H1 (cell line): ENCODE data around the gene SLC8A1. TPM values are rescaled to one million over a fixed set of nuclear protein-coding genes. Genes with fewer than 3 reads are reported as not detected.

Source experiments
- CTCF ChIA-PET: fragments of 300-600 bp; sonication (Branson Sonifier 250); formaldehyde crosslinking; loops from one replicate; lab custom pipeline; 2021; ENCODE audit not compliant: partially characterized antibody; lab: Charles Lee
- POLR2A ChIA-PET: fragments of 300-600 bp; sonication (Branson Sonifier 250); formaldehyde crosslinking; loops from one replicate; lab custom pipeline; 2021; ENCODE audit warnings: inconsistent platforms; ENCODE audit not compliant: partially characterized antibody; lab: Charles Lee
- DNase-seq, 2 experiments: peaks; one replicate each; pipeline versions ENCODE4 v3.0.0 to v3.0.0-alpha.2; 2010 to 2022; ENCODE audit warnings: low spot score in 2 of 2, low read depth in 1 of 2, mixed read lengths in 1 of 2
- FAIRE-seq: peaks from 2 replicates; lab custom pipeline; 2011; peaks lifted over from hg19 to GRCh38; lab: Jason Lieb, UNC
- H2AFZ ChIP-seq: 2 replicates; pipeline ENCODE4 v1.8.1; 2012; ENCODE audit warnings: low read length, inconsistent platforms
- H2AK5ac ChIP-seq: 2 replicates; pipeline ENCODE4 v1.6.1; 2013; ENCODE audit warnings: low read depth, low read length
- H2BK120ac ChIP-seq: replicated peaks from 2 replicates; pipeline ENCODE3; 2013; ENCODE audit warnings: low read depth, low read length, inconsistent platforms
- H2BK12ac ChIP-seq: 2 replicates; pipeline ENCODE4 v1.6.1; 2013; ENCODE audit warnings: low read depth, low read length
- H2BK15ac ChIP-seq: 2 replicates; pipeline ENCODE4 v1.6.1; 2013; ENCODE audit warnings: low read length
- H2BK20ac ChIP-seq: 2 replicates; pipeline ENCODE4 v1.6.1; 2013; ENCODE audit warnings: low read length
- H2BK5ac ChIP-seq: 2 replicates; pipeline ENCODE4 v1.6.1; 2013; ENCODE audit warnings: low read depth, low read length
- H3K14ac ChIP-seq: 2 replicates; pipeline ENCODE4 v1.6.1; 2013; ENCODE audit warnings: inconsistent platforms; ENCODE audit not compliant: insufficient read length
- H3K18ac ChIP-seq: 2 replicates; pipeline ENCODE4 v1.6.1; 2013; ENCODE audit warnings: low read length; ENCODE audit errors: extremely low read depth
- H3K23ac ChIP-seq: 2 replicates; pipeline ENCODE4 v1.6.1; 2013; ENCODE audit warnings: inconsistent platforms; ENCODE audit not compliant: insufficient read length
- H3K23me2 ChIP-seq: 2 replicates; pipeline ENCODE4 v1.6.1; 2013; ENCODE audit warnings: low read depth, low read length
- H3K27ac ChIP-seq: 2 replicates; pipeline ENCODE4 v1.6.1; 2011; ENCODE audit warnings: low read depth, low read length, inconsistent platforms
- H3K27me3 ChIP-seq, 4 experiments: replicated peaks in 1 of 4; 1 replicate in 1 of 4; 2 replicates in 3 of 4; pipeline versions ENCODE4 v1.6.1 to v1.8.1; 2011 to 2013; ENCODE audit warnings: low read length in 3 of 4, mild to moderate bottlenecking in 3 of 4, inconsistent platforms in 2 of 4, mixed read lengths in 2 of 4, moderate library complexity in 1 of 4; ENCODE audit not compliant: control insufficient read depth in 3 of 4, insufficient read depth in 3 of 4; ENCODE audit errors: extremely low read depth in 1 of 4
- H3K36me3 ChIP-seq, 4 experiments: 2 replicates each; pipeline versions ENCODE4 v1.6.1 to v1.8.1; 2011 to 2013; ENCODE audit warnings: mild to moderate bottlenecking in 4 of 4, low read length in 3 of 4, moderate library complexity in 2 of 4, control low read depth in 1 of 4, inconsistent platforms in 1 of 4; ENCODE audit not compliant: insufficient read depth in 4 of 4, control insufficient read depth in 2 of 4
- H3K4ac ChIP-seq: replicated peaks from 2 replicates; pipeline ENCODE3; 2013; ENCODE audit warnings: low read length, low read depth, mixed read lengths, inconsistent platforms; ENCODE audit not compliant: insufficient read length
- H3K4me1 ChIP-seq, 4 experiments: replicated peaks in 1 of 4; 1 replicate in 1 of 4; 2 replicates in 3 of 4; pipeline versions ENCODE4 v1.6.1 to v1.8.1; 2011 to 2013; ENCODE audit warnings: low read length in 3 of 4, inconsistent platforms in 2 of 4, mixed read lengths in 1 of 4; ENCODE audit not compliant: insufficient read depth in 4 of 4, control insufficient read depth in 3 of 4
- H3K4me2 ChIP-seq, 2 experiments: 2 replicates each; pipeline versions ENCODE4 v1.6.1 to v1.8.1; 2011 to 2013; ENCODE audit warnings: low read depth in 2 of 2, low read length in 2 of 2, control low read depth in 1 of 2, inconsistent platforms in 1 of 2, mild to moderate bottlenecking in 1 of 2; ENCODE audit not compliant: insufficient read depth in 1 of 2
- H3K4me3 ChIP-seq, 4 experiments: fragments of 200-600, 300-600 bp in 1 of 4; sonication (generic), shearing (Covaris generic), sonication (Bioruptor Twin) in 1 of 4; 2 replicates each; pipeline versions ENCODE4 v1.5.1 to v1.8.1; 2011 to 2016; ENCODE audit warnings: low read length in 4 of 4, low read depth in 3 of 4, control low read depth in 2 of 4, inconsistent platforms in 2 of 4, mild to moderate bottlenecking in 2 of 4, mixed read lengths in 1 of 4, moderate library complexity in 1 of 4; ENCODE audit not compliant: insufficient read depth in 2 of 4; ENCODE audit errors: extremely low read depth in 1 of 4
- H3K56ac ChIP-seq: replicated peaks from 2 replicates; pipeline ENCODE3; 2013; ENCODE audit warnings: low read depth, mild to moderate bottlenecking, mixed read lengths, low read length, inconsistent platforms; ENCODE audit not compliant: insufficient read length
- H3K79me1 ChIP-seq: 2 replicates; pipeline ENCODE4 v1.6.1; 2013; ENCODE audit warnings: low read depth, low read length, control low read depth
- H3K79me2 ChIP-seq, 2 experiments: 2 replicates each; pipeline versions ENCODE4 v1.6.1 to v1.8.1; 2012 to 2013; ENCODE audit warnings: low read length in 2 of 2, mild to moderate bottlenecking in 2 of 2, inconsistent platforms in 1 of 2; ENCODE audit not compliant: insufficient read depth in 2 of 2, control insufficient read depth in 1 of 2
- H3K9ac ChIP-seq, 4 experiments: replicated peaks in 1 of 4; 1 replicate in 1 of 4; 2 replicates in 3 of 4; pipeline versions ENCODE4 v1.6.1 to v1.8.1; 2011 to 2013; ENCODE audit warnings: low read depth in 3 of 4, low read length in 3 of 4, control low read depth in 2 of 4, mild to moderate bottlenecking in 2 of 4, moderate library complexity in 2 of 4, inconsistent platforms in 1 of 4; ENCODE audit errors: extremely low read depth in 1 of 4
- H3K9me3 ChIP-seq, 2 experiments: 2 replicates each; pipeline versions ENCODE4 v1.6.1 to v1.8.1; 2012 to 2013; ENCODE audit warnings: mild to moderate bottlenecking in 2 of 2, moderate library complexity in 2 of 2, control low read depth in 1 of 2, inconsistent platforms in 1 of 2, low read depth in 1 of 2, low read length in 1 of 2, mixed read lengths in 1 of 2; ENCODE audit not compliant: insufficient read depth in 2 of 2
- H4K20me1 ChIP-seq, 2 experiments: replicated peaks in 1 of 2; 2 replicates each; pipeline versions ENCODE3 to v1.8.1; 2011 to 2013; ENCODE audit warnings: inconsistent platforms in 2 of 2, low read length in 2 of 2, mild to moderate bottlenecking in 1 of 2; ENCODE audit not compliant: insufficient read depth in 2 of 2, control insufficient read depth in 1 of 2
- H4K5ac ChIP-seq: 2 replicates; pipeline ENCODE4 v1.6.1; 2013; ENCODE audit warnings: low read length, low read depth, mixed read lengths, inconsistent platforms; ENCODE audit not compliant: insufficient read length
- H4K8ac ChIP-seq: 2 replicates; pipeline ENCODE4 v1.8.0; 2013; ENCODE audit warnings: mild to moderate bottlenecking, moderate library complexity, low read length, inconsistent platforms; ENCODE audit not compliant: insufficient read depth; ENCODE audit errors: extremely low read depth
- H4K91ac ChIP-seq: replicated peaks from 2 replicates; pipeline ENCODE3; 2013; ENCODE audit warnings: low read length, mixed read lengths, inconsistent platforms; ENCODE audit not compliant: insufficient read length
- ATF3 ChIP-seq: IDR thresholded peaks from 2 replicates; pipeline ENCODE4 v1.6.1; 2011; ENCODE audit warnings: low read depth, mild to moderate bottlenecking, low read length; ENCODE audit not compliant: insufficient read depth
- BCL11A ChIP-seq, 2 experiments: IDR thresholded peaks; one replicate each; pipeline ENCODE4 v1.6.1; 2011; ENCODE audit warnings: low read depth in 2 of 2, low read length in 2 of 2, mild to moderate bottlenecking in 2 of 2
- CBX5 ChIP-seq: fragments of 300-800, 300-1000 bp; sonication (generic); IDR thresholded peaks from 2 replicates; pipeline ENCODE4 v1.7.1; 2016; ENCODE audit warnings: antibody characterized with exemption, low read length, low read depth
- EGR1 ChIP-seq: IDR thresholded peaks from 2 replicates; pipeline ENCODE4 v1.6.1; 2011; ENCODE audit warnings: low read depth, low read length, borderline replicate concordance
- FOSL1 ChIP-seq: IDR thresholded peaks from 2 replicates; pipeline ENCODE4 v1.6.1; 2011; ENCODE audit warnings: mild to moderate bottlenecking, low read depth, low read length, moderate library complexity; ENCODE audit not compliant: insufficient read depth
- GTF2F1 ChIP-seq: IDR thresholded peaks from 2 replicates; pipeline ENCODE4 v1.6.1; 2012; ENCODE audit warnings: low read depth, low read length, improper control_type of control experiment, borderline replicate concordance
- JUND ChIP-seq: IDR thresholded peaks from 2 replicates; pipeline ENCODE4 v1.6.1; 2011; ENCODE audit warnings: mild to moderate bottlenecking, improper control_type of control experiment, low read length
- KDM1A ChIP-seq: fragments of 200-600, 300-600 bp; sonication (generic); IDR thresholded peaks from 2 replicates; pipeline ENCODE4 v1.7.1; 2016; ENCODE audit warnings: mild to moderate bottlenecking, low read length, borderline replicate concordance
- NANOG ChIP-seq: IDR thresholded peaks from 2 replicates; pipeline ENCODE4 v1.6.1; 2011; ENCODE audit warnings: low read length, low read depth, mild to moderate bottlenecking, inconsistent platforms; ENCODE audit not compliant: insufficient read depth, poor library complexity, severe bottlenecking
- SAP30 ChIP-seq: fragments of 300-600 bp; sonication (generic); IDR thresholded peaks from 2 replicates; pipeline ENCODE4 v1.7.1; 2012; ENCODE audit warnings: low read length, moderate library complexity, mild to moderate bottlenecking, inconsistent platforms; ENCODE audit not compliant: insufficient read depth, insufficient replicate concordance
- SIN3A ChIP-seq, 2 experiments: IDR thresholded peaks in 1 of 2; conservative IDR thresholded peaks in 1 of 2; 2 replicates each; pipeline ENCODE4 v1.6.1; 2011 to 2012; ENCODE audit warnings: low read length in 2 of 2, improper control_type of control experiment in 1 of 2, low read depth in 1 of 2, mild to moderate bottlenecking in 1 of 2
- SIRT6 ChIP-seq: IDR thresholded peaks from one replicate; pipeline ENCODE4 v1.7.1; 2012; ENCODE audit warnings: low read length, inconsistent platforms
- SIX5 ChIP-seq: IDR thresholded peaks from 2 replicates; pipeline ENCODE4 v1.6.1; 2011; ENCODE audit warnings: mild to moderate bottlenecking, low read depth, low read length
- SP1 ChIP-seq: IDR thresholded peaks from 2 replicates; pipeline ENCODE4 v1.6.1; 2011; ENCODE audit warnings: low read depth, low read length
- SRF ChIP-seq: IDR thresholded peaks from 2 replicates; pipeline ENCODE4 v1.6.1; 2011; ENCODE audit warnings: mild to moderate bottlenecking, low read depth, low read length, moderate library complexity
- WGBS, 2 experiments: shearing (Covaris generic) in 1 of 2; methylation state at CpG; one replicate each; pipeline versions ENCODE4 v1.1.6 to v1.1.7; 2013 to 2015; ENCODE audit warnings: low lambda C conversion rate in 2 of 2, mixed read lengths in 2 of 2, inconsistent platforms in 1 of 2, low coverage in 1 of 2, missing lambda C conversion rate in 1 of 2; ENCODE audit not compliant: insufficient replicate concordance in 2 of 2, insufficient coverage in 1 of 2, insufficient read length in 1 of 2; ENCODE audit errors: extremely low coverage in 1 of 2, missing lambda C conversion rate in 1 of 2; 5-methylcytosine and 5-hydroxymethylcytosine counted together
- polyA plus RNA-seq, 7 experiments: library from polyadenylated mRNA; depleted of rRNA in 3 of 7; stranded (reverse) in 5 of 7; unstranded in 2 of 7; fragments of >200 nt in 5 of 7; fragments of 200-250 nt in 2 of 7; gene quantifications; 1 replicate in 5 of 7; 2 replicates in 1 of 7; 4 replicates in 1 of 7; pipeline versions ENCODE4 v1.2.1 to v1.2.3, GENCODE V29; 2011 to 2013; ENCODE audit warnings: missing spikeins in 2 of 7, mixed read lengths in 2 of 7
- total RNA-seq: library from RNA; stranded (reverse); fragmentation: NEBNext Ultra II Directional; extraction: Animal tissue kit (Norgen Biotek cat#: 25700); gene quantifications from 2 replicates; pipeline ENCODE4 v1.2.1, GENCODE V29; 2021

SLC8A1 gene
- total and polyA plus RNA-seq, 2 of the 8 experiments (the other 6 are each of a cell fraction or from before 2014, with no cell fraction given) = 0.68 to 3.6 TPM

GRCh38 chr2:40321822-40322221, 130.1 kb downstream of the SLC8A1 start:
- Histone ChIP-seq H4K5ac (no peak overlapping the region), H3K27ac (no peak overlapping the region), H3K36me3 (no peaks in the 10 kb centered on the region), H4K91ac (no peak overlapping the region), H3K4ac (no peak overlapping the region), H3K4me1 (no peaks in the 10 kb centered on the region), H2AK5ac (no peak overlapping the region), H3K18ac (no peak overlapping the region), H2BK5ac (no peak overlapping the region), H3K56ac (no peak overlapping the region), H3K79me1 (no peaks in the 10 kb centered on the region), H3K27me3 (no peaks in the 10 kb centered on the region), H3K4me3 (no peak overlapping the region), H2BK12ac (no peak overlapping the region), H3K23ac (no peak overlapping the region), H2BK120ac (no peak overlapping the region), H3K79me2 (no peaks in the 10 kb centered on the region), H3K9ac (no peak overlapping the region), H3K4me2 (no peak overlapping the region), H3K9me3 (no peaks in the 10 kb centered on the region), H2BK15ac (no peak overlapping the region), H4K8ac (no peak overlapping the region), H3K14ac (no peak overlapping the region), H3K23me2 (no peaks in the 10 kb centered on the region; the same call in 1 of the 2 replicates), H2BK20ac (no peak overlapping the region), H2AFZ (no peak overlapping the region), H4K20me1 (no peaks in the 10 kb centered on the region)
- POLR2A ChIA-PET = no interaction called here
- FAIRE-seq = no peak
- 97% methylated on average over 2 of the region's 2 CpGs; no CpG with 5 or more reads in 1 of the 2 experiments for WGBS, 2 experiments
- CTCF ChIA-PET = no interaction called here
- no peak for DNase-seq
- no peak for TF ChIP-seq FOSL1
- TF ChIP-seq ATF3 = no peak
- TF ChIP-seq EGR1 = no peak
- TF ChIP-seq JUND = no peak
- TF ChIP-seq SRF = no peak
- no peak for TF ChIP-seq SIN3A (conservative IDR thresholded peaks at IDR 0.05 in 1 of 2, IDR thresholded peaks at IDR 0.05 in 1 of 2; ENCODE audit: low read depth in 1 of 2, low read length in 2 of 2)
- no peak for TF ChIP-seq GTF2F1
- no peak for TF ChIP-seq CBX5
- TF ChIP-seq SP1 = no peak
- TF ChIP-seq SIRT6 = no peak
- TF ChIP-seq NANOG = no peak
- no peak for TF ChIP-seq SIX5
- TF ChIP-seq KDM1A = no peak
- no peak for TF ChIP-seq BCL11A (IDR thresholded peaks at IDR 0.05; ENCODE audit: low read depth in 2 of 2, low read length in 2 of 2)
- no peak for TF ChIP-seq SAP30
